ENCODE measurements around the gene SLC7A6. TPM values are rescaled to one million over a fixed set of nuclear protein-coding genes. Genes with fewer than 3 reads are reported as not detected.

Gene SLC7A6
- total and polyA plus RNA-seq, 2 of the 8 experiments (the other 6 are each of a cell fraction or from before 2014, with no cell fraction given), result 28.0 to 37.8 TPM

GRCh38 chr16:68231384-68232136 lies 32.8 kb upstream of the SLC7A6 start (continued):
- TF ChIP-seq SIN3A (conservative IDR thresholded peaks at IDR 0.05 in 1 of 2, IDR thresholded peaks at IDR 0.05 in 1 of 2; ENCODE audit: low read depth in 1 of 2, low read length in 2 of 2) (no peak), EP300 (IDR thresholded peaks at IDR 0.05; ENCODE audit: borderline replicate concordance in 1 of 2, low read depth in 2 of 2, low read length in 2 of 2) (no peak), YY1 (IDR thresholded peaks at IDR 0.05; ENCODE audit: low read depth, low read length) (no peak), CREB1 (IDR thresholded peaks at IDR 0.05) (no peak), BRCA1 (IDR thresholded peaks at IDR 0.05; ENCODE audit: low read depth, low read length) (no peak), RXRA (IDR thresholded peaks at IDR 0.05; ENCODE audit: insufficient read depth, low read depth, low read length) (no peak), FOSL1 (IDR thresholded peaks at IDR 0.05; ENCODE audit: insufficient read depth, low read depth, low read length) (no peak), SIRT6 (IDR thresholded peaks at IDR 0.05; ENCODE audit: low read length) (no peak), SP2 (IDR thresholded peaks at IDR 0.05; ENCODE audit: low read length) (no peak)
